IMR-90 (cell line): ENCODE measurements around the gene ITGAE. TPM values are rescaled to one million over a fixed set of nuclear protein-coding genes. Genes with fewer than 3 reads are reported as not detected.
A peak's percentile ranks its signal among the peaks of the same experiment; 100 is the strongest.

ENCODE experiments used
- ATAC-seq: fragments of 200-7000 bp; cut with Tn5 transposase; 2 replicates; pipeline ENCODE4 v1.9.1; 2020; ENCODE audit warnings: low read depth, mild to moderate bottlenecking, moderate library complexity
- BruUV-seq: library from RNA; stranded (reverse); fragments of 400-500 nt; replicated peaks from 2 replicates; lab custom pipeline; 2021; lab: Mats Ljungman, UMichigan
- CTCF ChIA-PET: fragments of 300-600 bp; formaldehyde crosslinking; extraction: SDS; loops from one replicate; lab custom pipeline; 2021; ENCODE audit warnings: antibody characterized with exemption; lab: Yijun Ruan, JAX
- POLR2A ChIA-PET: fragments of 300-600 bp; sonication (Branson Sonifier 250); formaldehyde crosslinking; loops from one replicate; lab custom pipeline; 2022; ENCODE audit warnings: antibody characterized with exemption; ENCODE audit not compliant: unreplicated experiment; lab: Charles Lee
- DNase-seq: peaks from one replicate; pipeline ENCODE4 v3.0.0; 2013
- H2AFZ ChIP-seq: replicated peaks from 2 replicates; pipeline ENCODE3; 2013; ENCODE audit warnings: low read length, mild to moderate bottlenecking; ENCODE audit not compliant: poor library complexity
- H2AK5ac ChIP-seq: 2 replicates; pipeline ENCODE4 v1.6.1; 2013; ENCODE audit warnings: low read depth, low read length, inconsistent platforms
- H2AK9ac ChIP-seq: replicated peaks from 2 replicates; pipeline ENCODE3; 2013; ENCODE audit warnings: mild to moderate bottlenecking, low read depth, low read length, moderate library complexity; ENCODE audit not compliant: poor library complexity
- H2BK120ac ChIP-seq: 2 replicates; pipeline ENCODE4 v1.6.1; 2013; ENCODE audit warnings: low read depth, low read length, inconsistent platforms
- H2BK15ac ChIP-seq: 3 replicates; pipeline ENCODE4 v1.6.1; 2013; ENCODE audit warnings: low read depth, low read length, inconsistent platforms
- H2BK20ac ChIP-seq: 2 replicates; pipeline ENCODE4 v1.6.1; 2013; ENCODE audit warnings: low read depth, mild to moderate bottlenecking, inconsistent platforms, low read length, moderate library complexity
- H2BK5ac ChIP-seq: 2 replicates; pipeline ENCODE4 v1.6.1; 2013; ENCODE audit warnings: mild to moderate bottlenecking, low read depth, low read length, inconsistent platforms; ENCODE audit not compliant: poor library complexity, severe bottlenecking
- H3K14ac ChIP-seq: replicated peaks from 2 replicates; pipeline ENCODE4 v1.6.1; 2013; ENCODE audit warnings: low read depth, low read length, inconsistent platforms
- H3K18ac ChIP-seq: 2 replicates; pipeline ENCODE4 v1.6.1; 2013; ENCODE audit warnings: low read depth, low read length, control low read depth
- H3K23ac ChIP-seq: 2 replicates; pipeline ENCODE4 v1.6.1; 2013; ENCODE audit warnings: low read depth, low read length, inconsistent platforms
- H3K27ac ChIP-seq: 2 replicates; pipeline ENCODE4 v1.5.1; 2013; ENCODE audit warnings: mild to moderate bottlenecking, control low read depth, low read length; ENCODE audit not compliant: insufficient read depth
- H3K27me3 ChIP-seq: 2 replicates; pipeline ENCODE4 v1.6.1; 2013; ENCODE audit warnings: low read length; ENCODE audit not compliant: control insufficient read depth, insufficient read depth
- H3K36me3 ChIP-seq: 2 replicates; pipeline ENCODE4 v1.6.1; 2013; ENCODE audit warnings: low read length, mixed read lengths; ENCODE audit not compliant: control insufficient read depth, insufficient read depth
- H3K4ac ChIP-seq: 2 replicates; pipeline ENCODE4 v1.6.1; 2013; ENCODE audit warnings: low read depth, low read length, inconsistent platforms
- H3K4me1 ChIP-seq: 2 replicates; pipeline ENCODE4 v1.6.1; 2013; ENCODE audit warnings: low read length, mixed read lengths; ENCODE audit not compliant: control insufficient read depth, insufficient read depth
- H3K4me2 ChIP-seq: 2 replicates; pipeline ENCODE4 v1.6.1; 2013; ENCODE audit warnings: low read depth, mild to moderate bottlenecking, control low read depth, low read length, moderate library complexity
- H3K4me3 ChIP-seq: 2 replicates; pipeline ENCODE4 v1.5.1; 2013; ENCODE audit warnings: low read depth, mild to moderate bottlenecking, control low read depth, low read length, moderate library complexity; ENCODE audit not compliant: insufficient read depth
- H3K56ac ChIP-seq: 2 replicates; pipeline ENCODE4 v1.6.1; 2013; ENCODE audit warnings: low read length, inconsistent platforms; ENCODE audit not compliant: insufficient read depth; ENCODE audit errors: extremely low read depth
- H3K79me1 ChIP-seq, 2 experiments: 2 replicates each; pipeline ENCODE4 v1.6.1; 2013; ENCODE audit warnings: low read length in 2 of 2, inconsistent platforms in 1 of 2, low read depth in 1 of 2
- H3K9ac ChIP-seq: 2 replicates; pipeline ENCODE4 v1.6.1; 2013; ENCODE audit warnings: low read depth, low read length, control low read depth
- H3K9me1 ChIP-seq: 2 replicates; pipeline ENCODE4 v1.6.1; 2013; ENCODE audit warnings: low read length, inconsistent platforms; ENCODE audit not compliant: insufficient read depth
- H3K9me3 ChIP-seq: 2 replicates; pipeline ENCODE4 v1.6.1; 2013; ENCODE audit warnings: low read length; ENCODE audit not compliant: control insufficient read depth, insufficient read depth
- H4K20me1 ChIP-seq: 2 replicates; pipeline ENCODE4 v1.6.1; 2013; ENCODE audit warnings: low read length, inconsistent platforms; ENCODE audit not compliant: insufficient read depth
- H4K5ac ChIP-seq: 2 replicates; pipeline ENCODE4 v1.6.1; 2013; ENCODE audit warnings: mild to moderate bottlenecking, low read depth, low read length, control low read depth
- H4K8ac ChIP-seq, 2 experiments: 2 replicates each; pipeline ENCODE4 v1.6.1; 2013; ENCODE audit warnings: low read depth in 2 of 2, low read length in 2 of 2, control low read depth in 1 of 2, inconsistent platforms in 1 of 2
- H4K91ac ChIP-seq: 2 replicates; pipeline ENCODE4 v1.6.1; 2013; ENCODE audit warnings: low read depth, low read length, inconsistent platforms; ENCODE audit not compliant: insufficient read depth
- BHLHE40 ChIP-seq: fragments of 150-350 bp; IDR thresholded peaks from 2 replicates; pipeline ENCODE4 v1.6.1; 2016; ENCODE audit warnings: mild to moderate bottlenecking, low read depth, low read length
- CEBPB ChIP-seq: IDR thresholded peaks from 2 replicates; pipeline ENCODE4 v1.6.1; 2012; ENCODE audit warnings: low read depth, low read length, improper control_type of control experiment
- CHD1 ChIP-seq: IDR thresholded peaks from 2 replicates; pipeline ENCODE4 v1.6.1; 2012; ENCODE audit warnings: low read depth, low read length, improper control_type of control experiment
- FOS ChIP-seq: fragments of 150-350 bp; IDR thresholded peaks from 2 replicates; pipeline ENCODE4 v1.6.1; 2016; ENCODE audit warnings: low read depth, low read length
- MAFK ChIP-seq: IDR thresholded peaks from 2 replicates; pipeline ENCODE4 v1.6.1; 2012; ENCODE audit warnings: low read depth, low read length, improper control_type of control experiment
- MAZ ChIP-seq: IDR thresholded peaks from 2 replicates; pipeline ENCODE4 v1.6.1; 2012; ENCODE audit warnings: low read depth, mild to moderate bottlenecking, low read length, improper control_type of control experiment, moderate library complexity, borderline replicate concordance
- MXI1 ChIP-seq: IDR thresholded peaks from 2 replicates; pipeline ENCODE4 v1.6.1; 2012; ENCODE audit warnings: low read depth, mild to moderate bottlenecking, low read length, moderate library complexity, borderline replicate concordance
- NFE2L2 ChIP-seq: fragments of 150-350 bp; IDR thresholded peaks from 2 replicates; pipeline ENCODE4 v1.6.1; 2016; ENCODE audit warnings: low read depth, mild to moderate bottlenecking, low read length
- RCOR1 ChIP-seq: IDR thresholded peaks from 2 replicates; pipeline ENCODE4 v1.6.1; 2012; ENCODE audit warnings: mild to moderate bottlenecking, low read length, improper control_type of control experiment; ENCODE audit not compliant: insufficient replicate concordance
- RFX5 ChIP-seq: IDR thresholded peaks from 2 replicates; pipeline ENCODE4 v1.8.0; 2012; ENCODE audit warnings: low read depth, mild to moderate bottlenecking, low read length, moderate library complexity
- SMC3 ChIP-seq: fragments of 150-350 bp; IDR thresholded peaks from 2 replicates; pipeline ENCODE4 v1.6.1; 2016; ENCODE audit warnings: low read depth, mild to moderate bottlenecking, antibody characterized with exemption, low read length, moderate library complexity
- WGBS, 2 experiments: methylation state at CpG; one replicate each; pipeline versions ENCODE4 v1.1.5 to v1.1.7; 2013; ENCODE audit warnings: missing lambda C conversion rate in 2 of 2; ENCODE audit not compliant: insufficient read length in 1 of 2; ENCODE audit errors: extremely low coverage in 2 of 2; 5-methylcytosine and 5-hydroxymethylcytosine counted together
- dilution Hi-C: fragments of 300-500 bp; cut with HindIII; formaldehyde crosslinking; loops from one replicate; pipeline ENCODE4 v1.14.3; 2018; ENCODE audit warnings: low sequenced_read_pairs; ENCODE audit not compliant: unreplicated experiment
- in situ Hi-C: fragments of 300-500 bp; cut with MboI; formaldehyde crosslinking; loops from 3 replicates; pipeline ENCODE4 v1.14.3; 2019; ENCODE audit warnings: low sequenced_read_pairs, inconsistent platforms, mixed read lengths
- intact Hi-C: fragments of 100-400 bp; cut with micrococcal nuclease; formaldehyde crosslinking; loops from 2 replicates; pipeline ENCODE4 v1.10.0; 2022
- polyA plus RNA-seq, 3 experiments: library from polyadenylated mRNA; depleted of rRNA; stranded (reverse); fragments of >200 nt; gene quantifications; 2 replicates each; pipeline ENCODE4 v1.2.3, GENCODE V29; 2012; ENCODE audit warnings: low replicate concordance in 1 of 3
- total RNA-seq: library from RNA; depleted of rRNA; stranded (reverse); fragments of >200 nt; gene quantifications from 2 replicates; pipeline ENCODE4 v1.2.3, GENCODE V29; 2012
- TF ChIP-seq, protein P1 (sequence below): fragments of 150-350 bp; IDR thresholded peaks from 2 replicates; pipeline ENCODE4 v1.6.1; 2017; ENCODE audit warnings: mild to moderate bottlenecking, antibody characterized with exemption, low read length, low read depth
- TF ChIP-seq, protein P2 (sequence below): conservative IDR thresholded peaks from 2 replicates; pipeline ENCODE4 v1.5.1; 2012; ENCODE audit warnings: mild to moderate bottlenecking, low read depth, low read length, improper control_type of control experiment
- TF ChIP-seq, protein P3 (sequence below): fragments of 150-350 bp; IDR thresholded peaks from 2 replicates; pipeline ENCODE4 v1.6.1; 2016; ENCODE audit warnings: low read depth, mild to moderate bottlenecking, low read length, moderate library complexity, borderline replicate concordance

ITGAE gene
- total and polyA plus RNA-seq, 2 of the 4 experiments (the other 2 are of a cell fraction): 54.1 to 60.8 TPM

DNA sequence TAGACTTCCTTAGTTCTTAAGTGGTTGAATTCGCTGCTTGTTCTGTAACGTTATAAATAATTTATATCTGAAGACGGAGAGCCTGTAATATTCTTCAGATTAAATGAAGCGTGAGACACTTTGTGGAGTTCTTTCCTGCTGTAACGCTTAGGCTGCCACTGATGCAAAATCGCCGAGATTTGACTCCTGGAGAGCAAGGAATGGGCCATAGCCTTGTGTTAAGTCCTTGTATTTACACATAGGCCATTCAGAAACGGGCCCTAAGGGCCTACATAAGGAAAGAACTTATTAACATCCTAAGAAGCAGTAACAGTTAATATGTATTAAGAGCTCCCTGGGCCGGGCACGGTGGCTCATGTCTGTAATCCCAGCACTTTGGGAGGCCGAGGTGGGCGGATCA, 131.4 kb downstream of the ITGAE start:
- WGBS, 2 experiments: no CpG with 5 or more reads among the region's 12 CpGs
- Histone ChIP-seq H4K20me1 (peaks cover 36% of the 10 kb centered on the region), H2BK5ac (no peak overlapping the region), H3K4me1 (peaks cover 10% of the 10 kb centered on the region), H3K79me1 (peaks cover 6 to 56% of the 10 kb centered on the region in 2 experiments; a peak in 3 of 4 replicates), H3K27ac (no peak overlapping the region), H3K18ac (no peak overlapping the region), H4K8ac (0 out of 4 replicates have a peak overlapping the region, but pooled peaks have one; percentile 51 to 87), H4K91ac (no peak overlapping the region), H4K5ac (no peak overlapping the region), H3K23ac (0 out of 2 replicates have a peak overlapping the region, but pooled peaks have one; percentile 63), H3K9ac (peak overlapping the region; percentile 82; the same call in 1 of the 2 replicates), H2AK5ac (no peak overlapping the region), H3K27me3 (no peaks in the 10 kb centered on the region), H2AFZ (no peak overlapping the region), H2AK9ac (peak overlapping the region; percentile 93), H2BK20ac (no peak overlapping the region), H3K9me1 (peaks cover 26% of the 10 kb centered on the region), H3K56ac (peak overlapping the region; percentile 75; the same call in 1 of the 2 replicates), H3K4ac (peak overlapping the region; percentile 73; the same call in 1 of the 2 replicates), H3K4me2 (peak overlapping the region; percentile 83), H3K9me3 (no peaks in the 10 kb centered on the region), H3K36me3 (peaks cover 14% of the 10 kb centered on the region), H2BK15ac (no peak overlapping the region), H3K4me3 (peak overlapping the region; percentile 71), H2BK120ac (no peak overlapping the region), H3K14ac (no peak overlapping the region; the same call in 1 of the 2 replicates)
- POLR2A ChIA-PET: no interaction called here
- in situ Hi-C loops: no loop called here
- BruUV-seq: no TSS peak
- ATAC-seq (no peak), DNase-seq (no peak)
- CTCF ChIA-PET: no interaction called here
- TF ChIP-seq, protein P1, sequence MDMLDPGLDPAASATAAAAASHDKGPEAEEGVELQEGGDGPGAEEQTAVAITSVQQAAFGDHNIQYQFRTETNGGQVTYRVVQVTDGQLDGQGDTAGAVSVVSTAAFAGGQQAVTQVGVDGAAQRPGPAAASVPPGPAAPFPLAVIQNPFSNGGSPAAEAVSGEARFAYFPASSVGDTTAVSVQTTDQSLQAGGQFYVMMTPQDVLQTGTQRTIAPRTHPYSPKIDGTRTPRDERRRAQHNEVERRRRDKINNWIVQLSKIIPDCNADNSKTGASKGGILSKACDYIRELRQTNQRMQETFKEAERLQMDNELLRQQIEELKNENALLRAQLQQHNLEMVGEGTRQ: no peak
- TF ChIP-seq SMC3 (no peak), MAFK (no peak), RCOR1 (no peak), CEBPB (no peak), MXI1 (no peak), RFX5 (no peak), CHD1 (no peak), BHLHE40 (no peak), NFE2L2 (no peak), MAZ (no peak), FOS (no peak)
- TF ChIP-seq, protein P2, sequence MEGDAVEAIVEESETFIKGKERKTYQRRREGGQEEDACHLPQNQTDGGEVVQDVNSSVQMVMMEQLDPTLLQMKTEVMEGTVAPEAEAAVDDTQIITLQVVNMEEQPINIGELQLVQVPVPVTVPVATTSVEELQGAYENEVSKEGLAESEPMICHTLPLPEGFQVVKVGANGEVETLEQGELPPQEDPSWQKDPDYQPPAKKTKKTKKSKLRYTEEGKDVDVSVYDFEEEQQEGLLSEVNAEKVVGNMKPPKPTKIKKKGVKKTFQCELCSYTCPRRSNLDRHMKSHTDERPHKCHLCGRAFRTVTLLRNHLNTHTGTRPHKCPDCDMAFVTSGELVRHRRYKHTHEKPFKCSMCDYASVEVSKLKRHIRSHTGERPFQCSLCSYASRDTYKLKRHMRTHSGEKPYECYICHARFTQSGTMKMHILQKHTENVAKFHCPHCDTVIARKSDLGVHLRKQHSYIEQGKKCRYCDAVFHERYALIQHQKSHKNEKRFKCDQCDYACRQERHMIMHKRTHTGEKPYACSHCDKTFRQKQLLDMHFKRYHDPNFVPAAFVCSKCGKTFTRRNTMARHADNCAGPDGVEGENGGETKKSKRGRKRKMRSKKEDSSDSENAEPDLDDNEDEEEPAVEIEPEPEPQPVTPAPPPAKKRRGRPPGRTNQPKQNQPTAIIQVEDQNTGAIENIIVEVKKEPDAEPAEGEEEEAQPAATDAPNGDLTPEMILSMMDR: no peak
- TF ChIP-seq, protein P3, sequence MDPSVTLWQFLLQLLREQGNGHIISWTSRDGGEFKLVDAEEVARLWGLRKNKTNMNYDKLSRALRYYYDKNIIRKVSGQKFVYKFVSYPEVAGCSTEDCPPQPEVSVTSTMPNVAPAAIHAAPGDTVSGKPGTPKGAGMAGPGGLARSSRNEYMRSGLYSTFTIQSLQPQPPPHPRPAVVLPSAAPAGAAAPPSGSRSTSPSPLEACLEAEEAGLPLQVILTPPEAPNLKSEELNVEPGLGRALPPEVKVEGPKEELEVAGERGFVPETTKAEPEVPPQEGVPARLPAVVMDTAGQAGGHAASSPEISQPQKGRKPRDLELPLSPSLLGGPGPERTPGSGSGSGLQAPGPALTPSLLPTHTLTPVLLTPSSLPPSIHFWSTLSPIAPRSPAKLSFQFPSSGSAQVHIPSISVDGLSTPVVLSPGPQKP: no peak
- dilution Hi-C loops: no loop called here
- intact Hi-C loops: loop anchor here (5.0 kb wide), 1 partner anchor 53 kb away; the partner anchor contains the start of gene HASPIN
